HUDEP-2 (cell line): ENCODE results near the gene PKP1.
"Not testable (repeated sequence)": the region's sequence is repeated elsewhere in the genome, so short reads cannot be mapped to it uniquely, and the experiment has no call there.

Experiments
- DNase-seq, 76 experiments: peaks; one replicate each; lab custom pipeline; 2025; ENCODE audit not compliant: unreplicated experiment in 76 of 76; lab: John Stamatoyannopoulos, UW

PKP1 gene

GRCh38 chr1:201282931-201283829, at the start of gene PKP1:
Gene PKP1, plus strand, starts transcription at chr1:201283506. Its CDS starts 197 bp downstream, at chr1:201283703.
- peak in 12 of 76 experiments; percentile 9 to 39 (median 26) for DNase-seq

GRCh38 chr1:201239646-201240045, 43.7 kb upstream of the PKP1 start:
- DNase-seq, result not testable (repeated sequence)

GRCh38 chr1:201240171-201240570, 43.1 kb upstream of the PKP1 start:
- DNase-seq, result no peak

- no peak for DNase-seq
These were observed 41.6 kb upstream of the PKP1 start for GRCh38 chr1:201241736-201242135.

DNA sequence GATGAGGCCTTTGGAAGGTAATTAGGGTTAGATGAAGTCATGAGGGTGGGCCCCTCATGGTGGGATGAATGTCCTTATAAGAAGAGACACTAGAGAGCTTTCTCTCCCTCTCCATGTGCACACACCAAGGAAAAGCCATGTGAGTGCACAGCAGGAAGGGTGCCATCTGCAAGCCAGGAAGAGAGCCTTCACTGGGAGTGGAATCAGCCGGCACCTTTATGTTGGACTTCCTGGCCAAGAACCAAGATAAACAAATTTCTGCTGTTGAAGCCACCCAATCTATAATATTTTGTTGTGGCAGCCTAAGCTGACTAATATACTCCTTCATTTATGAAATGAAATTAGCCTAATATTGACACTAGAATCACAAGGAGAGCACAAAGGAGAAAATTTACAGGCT, 38.2 kb upstream of the PKP1 start:
- no peak for DNase-seq

DNA sequence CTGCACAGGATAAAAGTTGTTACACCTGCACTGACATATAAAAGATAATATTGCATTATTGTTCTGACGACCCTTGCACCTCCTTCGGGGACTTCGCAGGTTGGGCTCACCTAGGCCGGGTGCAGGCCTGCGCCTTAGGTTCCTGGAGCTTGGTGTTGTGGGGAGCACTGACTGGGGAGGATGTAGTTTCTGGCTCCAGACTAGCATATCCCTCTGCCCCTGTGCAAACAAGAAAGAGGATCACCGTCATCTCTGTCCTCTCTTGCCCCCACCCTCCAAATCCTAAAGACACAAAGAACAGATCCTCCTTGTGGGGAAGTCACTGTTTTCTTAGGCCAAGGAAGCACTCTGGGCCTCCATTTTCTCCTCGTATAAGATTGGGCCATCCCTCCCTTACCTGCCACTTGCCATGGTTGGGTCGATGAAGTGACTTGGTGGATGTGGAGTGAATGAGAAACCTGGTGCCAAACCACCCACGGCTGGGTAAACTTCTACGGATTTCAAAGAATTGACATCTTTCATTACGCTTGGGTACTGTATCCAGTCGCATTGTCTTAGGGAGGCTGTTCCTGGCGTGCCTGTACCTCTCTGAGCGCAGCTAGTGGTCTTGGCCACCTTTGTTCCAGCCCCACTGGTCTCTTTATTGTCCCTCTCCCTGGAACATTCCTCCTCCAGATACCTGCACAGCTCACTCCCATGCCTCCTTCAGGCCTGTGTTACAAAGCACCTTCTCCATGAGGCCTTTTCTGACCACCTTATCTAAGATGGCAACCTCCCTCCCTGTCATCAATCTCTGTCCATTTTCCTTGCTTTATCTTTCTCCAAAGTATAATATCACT, 34.4 kb upstream of the PKP1 start:
- DNase-seq, result no peak

DNA sequence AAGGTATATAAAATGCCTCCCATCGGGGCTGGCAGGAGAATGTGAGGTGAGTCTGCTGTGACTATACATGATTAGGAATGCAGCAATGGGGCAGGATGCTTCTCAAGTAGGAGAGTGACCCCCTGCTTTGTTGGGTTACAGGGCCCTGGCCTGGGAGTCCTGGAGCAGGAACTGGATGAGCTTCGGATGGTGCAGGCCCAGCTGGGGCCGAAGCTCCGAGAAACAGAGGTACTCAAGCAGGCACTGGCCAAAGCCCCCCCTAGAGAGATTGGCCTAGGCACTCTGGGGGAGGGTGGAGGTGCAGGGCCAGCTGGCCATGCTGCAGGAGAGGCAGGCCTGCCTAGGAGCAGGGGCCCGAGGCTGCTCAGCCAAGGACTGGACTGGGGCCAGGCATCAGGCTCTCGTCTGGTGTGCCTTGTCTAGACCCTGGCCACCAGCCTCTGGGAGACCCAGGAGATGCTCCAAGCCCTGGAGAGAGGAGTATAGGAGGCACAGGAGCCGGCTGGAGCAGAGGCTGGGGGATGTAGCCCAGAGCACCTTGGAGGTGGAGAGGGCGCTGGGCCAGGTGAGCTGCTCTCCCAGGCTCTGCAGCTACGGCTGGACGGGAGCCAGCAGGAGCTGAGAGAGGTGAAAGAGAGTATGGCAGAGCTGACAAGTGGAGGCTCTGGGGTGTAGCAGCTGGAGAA, 32.8 kb upstream of the PKP1 start:
- DNase-seq, result no peak

- DNase-seq, result no peak
These were observed 31.9 kb upstream of the PKP1 start for GRCh38 chr1:201251411-201251810.

DNA sequence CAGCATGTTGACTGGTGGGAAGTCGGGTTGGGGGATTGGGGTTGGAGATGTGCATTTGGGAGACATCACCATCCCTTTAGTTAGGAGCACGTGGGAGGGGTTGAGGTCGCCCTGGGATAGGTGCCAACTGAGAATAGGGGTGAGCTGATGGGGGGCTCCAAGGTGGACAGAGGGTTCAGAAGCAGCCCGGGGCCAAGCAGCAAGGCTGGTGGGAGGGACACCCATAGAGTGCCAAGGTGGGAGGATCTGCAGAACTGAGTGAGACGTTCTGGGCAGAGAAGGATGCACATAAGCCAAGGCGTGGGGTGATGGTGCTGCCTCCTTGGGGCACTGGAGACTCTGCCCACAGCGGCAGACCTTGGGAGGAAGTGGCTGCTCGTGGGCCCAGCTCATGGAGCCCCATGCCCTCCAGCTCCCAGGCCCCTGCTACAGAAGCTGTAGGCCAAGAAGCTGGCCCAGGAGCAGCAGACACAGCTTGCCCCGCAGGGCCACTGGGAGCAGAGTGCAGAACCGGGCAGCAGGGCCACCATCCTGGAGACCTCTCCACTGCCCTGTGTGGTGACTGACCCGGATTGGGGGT, 31.4 kb upstream of the PKP1 start:
- no peak for DNase-seq

GRCh38 chr1:201252944-201253371, 30.3 kb upstream of the PKP1 start:
- no peak for DNase-seq

GRCh38 chr1:201253411-201253810, 29.9 kb upstream of the PKP1 start:
- DNase-seq, result no peak

GRCh38 chr1:201253906-201254624, 29.2 kb upstream of the PKP1 start:
- no peak for DNase-seq

- DNase-seq, result peak in 43 of 76 experiments; percentile 7 to 75 (median 42)
These were observed 28.5 kb upstream of the PKP1 start for GRCh38 chr1:201254625-201255478.

GRCh38 chr1:201255479-201256362, 27.6 kb upstream of the PKP1 start:
- no peak for DNase-seq

- DNase-seq, result not testable (repeated sequence)
These were observed 25.2 kb upstream of the PKP1 start for GRCh38 chr1:201258132-201258531.

DNA sequence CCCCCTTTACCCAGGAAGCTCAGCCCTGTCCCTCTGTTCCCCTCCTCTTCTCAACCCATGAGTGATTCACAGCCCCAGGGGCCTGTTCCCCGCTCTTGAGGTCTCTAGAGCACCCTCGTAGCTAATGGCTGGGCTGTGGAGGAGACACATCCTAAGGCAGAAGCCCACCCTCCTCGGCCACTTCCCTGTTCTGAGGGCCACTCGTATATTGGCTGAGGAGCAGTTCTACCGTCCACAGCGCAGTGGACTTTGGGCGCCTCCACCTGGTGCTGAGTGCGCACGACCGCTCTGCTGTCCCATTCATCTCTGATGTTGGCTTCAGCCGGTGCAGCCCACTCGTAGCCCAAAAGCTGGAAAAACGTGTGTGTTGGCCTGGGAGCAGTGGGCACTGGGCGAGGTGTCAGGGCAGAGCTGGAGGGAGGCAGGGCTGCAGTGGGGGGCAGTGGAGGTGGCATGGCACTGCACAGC, 24.5 kb upstream of the PKP1 start:
- DNase-seq, result no peak

- DNase-seq, result no peak
These were observed 23.6 kb upstream of the PKP1 start for GRCh38 chr1:201259476-201260235.
